Measurements from ENCODE around the gene RPA3. TPM values are rescaled to one million over a fixed set of nuclear protein-coding genes. Genes with fewer than 3 reads are reported as not detected.
A peak's percentile ranks its signal among the peaks of the same experiment; 100 is the strongest.

Gene RPA3
- total and polyA plus RNA-seq, 9 of the 15 experiments (the other 6 are each of a cell fraction or from before 2014, with no cell fraction given), result 68.5 to 265 (median 125) TPM

DNA sequence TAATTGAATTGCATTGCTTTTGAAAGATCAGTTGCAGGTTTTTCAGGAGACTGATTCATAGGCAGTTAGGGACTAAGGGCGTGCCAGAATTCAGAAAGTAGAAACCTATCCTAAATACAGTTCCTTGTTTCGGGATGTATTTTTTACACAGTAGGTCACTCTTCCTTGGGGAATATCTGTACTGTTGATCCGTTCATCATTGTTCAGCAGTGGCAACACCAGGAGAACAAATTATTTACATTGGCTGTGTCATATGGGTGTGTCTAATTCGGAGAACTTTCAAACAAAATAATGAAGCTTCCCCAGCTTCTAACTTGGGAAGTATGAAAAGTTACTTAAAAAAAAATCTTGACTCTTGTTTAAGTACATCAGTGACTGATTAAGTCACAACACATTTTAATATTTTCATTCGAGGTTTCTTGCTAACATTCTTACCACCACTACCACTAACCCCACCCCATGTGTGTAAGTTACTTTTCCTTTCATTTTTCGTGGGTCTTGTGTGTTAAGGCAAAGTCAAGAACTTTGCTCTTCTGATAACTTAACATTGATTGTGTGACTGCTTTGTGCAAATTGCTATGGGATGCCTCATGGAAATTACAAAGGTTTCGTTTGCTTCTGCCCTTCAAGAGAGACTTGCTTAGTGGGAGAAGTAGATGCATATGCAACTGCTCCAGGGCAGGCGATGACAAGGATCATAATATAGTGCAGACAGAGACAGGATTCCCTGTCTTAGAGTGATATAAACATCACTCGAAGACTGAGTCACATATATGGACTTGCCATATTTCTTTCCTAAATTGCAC, 43.8 kb upstream of the RPA3 start (continued):
- TF ChIP-seq SP2 (IDR thresholded peaks at IDR 0.05; ENCODE audit: extremely low read depth, low read depth, low read length, poor library complexity, severe bottlenecking) (no peak), FUS (optimal IDR thresholded peaks at IDR 0.05; ENCODE audit: low read depth, low read length) (no peak), SIN3A (IDR thresholded peaks at IDR 0.05; ENCODE audit: borderline replicate concordance in 2 of 2, control insufficient read depth in 1 of 2, low read depth in 2 of 2, low read length in 2 of 2) (no peak), ZNF24 (IDR thresholded peaks at IDR 0.05) (no peak), ZNF431 (CRISPR knock-in tag; IDR thresholded peaks at IDR 0.05) (no peak), ZNF766 (CRISPR knock-in tag; conservative IDR thresholded peaks at IDR 0.05) (peak; percentile 89), PHTF2 (CRISPR knock-in tag; IDR thresholded peaks at IDR 0.05) (no peak), HOXB6 (CRISPR knock-in tag; IDR thresholded peaks at IDR 0.05; ENCODE audit: borderline replicate concordance) (no peak), TGIF2 (CRISPR knock-in tag; IDR thresholded peaks at IDR 0.05) (no peak), SREBF1 (IDR thresholded peaks at IDR 0.05; ENCODE audit: borderline replicate concordance, low read depth, low read length) (no peak)
- TF ChIP-seq, protein P1, sequence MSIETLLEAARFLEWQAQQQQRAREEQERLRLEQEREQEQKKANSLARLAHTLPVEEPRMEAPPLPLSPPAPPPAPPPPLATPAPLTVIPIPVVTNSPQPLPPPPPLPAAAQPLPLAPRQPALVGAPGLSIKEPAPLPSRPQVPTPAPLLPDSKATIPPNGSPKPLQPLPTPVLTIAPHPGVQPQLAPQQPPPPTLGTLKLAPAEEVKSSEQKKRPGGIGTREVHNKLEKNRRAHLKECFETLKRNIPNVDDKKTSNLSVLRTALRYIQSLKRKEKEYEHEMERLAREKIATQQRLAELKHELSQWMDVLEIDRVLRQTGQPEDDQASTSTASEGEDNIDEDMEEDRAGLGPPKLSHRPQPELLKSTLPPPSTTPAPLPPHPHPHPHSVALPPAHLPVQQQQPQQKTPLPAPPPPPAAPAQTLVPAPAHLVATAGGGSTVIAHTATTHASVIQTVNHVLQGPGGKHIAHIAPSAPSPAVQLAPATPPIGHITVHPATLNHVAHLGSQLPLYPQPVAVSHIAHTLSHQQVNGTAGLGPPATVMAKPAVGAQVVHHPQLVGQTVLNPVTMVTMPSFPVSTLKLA (conservative IDR thresholded peaks at IDR 0.05), result no peak
- TF ChIP-seq, protein P2, sequence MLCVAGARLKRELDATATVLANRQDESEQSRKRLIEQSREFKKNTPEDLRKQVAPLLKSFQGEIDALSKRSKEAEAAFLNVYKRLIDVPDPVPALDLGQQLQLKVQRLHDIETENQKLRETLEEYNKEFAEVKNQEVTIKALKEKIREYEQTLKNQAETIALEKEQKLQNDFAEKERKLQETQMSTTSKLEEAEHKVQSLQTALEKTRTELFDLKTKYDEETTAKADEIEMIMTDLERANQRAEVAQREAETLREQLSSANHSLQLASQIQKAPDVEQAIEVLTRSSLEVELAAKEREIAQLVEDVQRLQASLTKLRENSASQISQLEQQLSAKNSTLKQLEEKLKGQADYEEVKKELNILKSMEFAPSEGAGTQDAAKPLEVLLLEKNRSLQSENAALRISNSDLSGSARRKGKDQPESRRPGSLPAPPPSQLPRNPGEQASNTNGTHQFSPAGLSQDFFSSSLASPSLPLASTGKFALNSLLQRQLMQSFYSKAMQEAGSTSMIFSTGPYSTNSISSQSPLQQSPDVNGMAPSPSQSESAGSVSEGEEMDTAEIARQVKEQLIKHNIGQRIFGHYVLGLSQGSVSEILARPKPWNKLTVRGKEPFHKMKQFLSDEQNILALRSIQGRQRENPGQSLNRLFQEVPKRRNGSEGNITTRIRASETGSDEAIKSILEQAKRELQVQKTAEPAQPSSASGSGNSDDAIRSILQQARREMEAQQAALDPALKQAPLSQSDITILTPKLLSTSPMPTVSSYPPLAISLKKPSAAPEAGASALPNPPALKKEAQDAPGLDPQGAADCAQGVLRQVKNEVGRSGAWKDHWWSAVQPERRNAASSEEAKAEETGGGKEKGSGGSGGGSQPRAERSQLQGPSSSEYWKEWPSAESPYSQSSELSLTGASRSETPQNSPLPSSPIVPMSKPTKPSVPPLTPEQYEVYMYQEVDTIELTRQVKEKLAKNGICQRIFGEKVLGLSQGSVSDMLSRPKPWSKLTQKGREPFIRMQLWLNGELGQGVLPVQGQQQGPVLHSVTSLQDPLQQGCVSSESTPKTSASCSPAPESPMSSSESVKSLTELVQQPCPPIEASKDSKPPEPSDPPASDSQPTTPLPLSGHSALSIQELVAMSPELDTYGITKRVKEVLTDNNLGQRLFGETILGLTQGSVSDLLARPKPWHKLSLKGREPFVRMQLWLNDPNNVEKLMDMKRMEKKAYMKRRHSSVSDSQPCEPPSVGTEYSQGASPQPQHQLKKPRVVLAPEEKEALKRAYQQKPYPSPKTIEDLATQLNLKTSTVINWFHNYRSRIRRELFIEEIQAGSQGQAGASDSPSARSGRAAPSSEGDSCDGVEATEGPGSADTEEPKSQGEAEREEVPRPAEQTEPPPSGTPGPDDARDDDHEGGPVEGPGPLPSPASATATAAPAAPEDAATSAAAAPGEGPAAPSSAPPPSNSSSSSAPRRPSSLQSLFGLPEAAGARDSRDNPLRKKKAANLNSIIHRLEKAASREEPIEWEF (CRISPR knock-in tag; IDR thresholded peaks at IDR 0.05), result no peak
